ENCODE results near the gene ARFGEF2. TPM values are rescaled to one million over a fixed set of nuclear protein-coding genes. Genes with fewer than 3 reads are reported as not detected.

ARFGEF2 gene
- total and polyA plus RNA-seq, 9 donors = 9.1 to 23.9 (median 18.5) TPM

DNA sequence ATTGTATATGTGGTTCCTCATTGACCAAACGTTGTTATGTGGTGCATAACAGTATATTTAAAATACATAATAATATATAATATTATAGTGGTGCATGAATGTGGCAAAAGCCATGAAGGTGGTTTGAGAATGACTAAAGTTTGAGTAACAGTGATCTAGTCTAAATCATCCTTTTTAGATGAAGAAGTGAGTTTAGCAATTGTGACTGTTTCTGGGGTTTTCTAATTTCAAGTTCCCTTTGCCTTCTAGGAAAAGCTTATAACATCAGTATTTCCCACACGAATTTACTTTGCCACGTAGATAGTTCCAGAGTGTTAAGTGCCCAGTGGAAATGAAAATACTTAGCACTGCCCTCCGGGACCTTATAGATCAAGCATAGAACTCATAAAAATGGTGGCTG, 40.9 kb downstream of the ARFGEF2 start:
- TF ChIP-seq POLR2A (IDR thresholded peaks at IDR 0.05) = no peak
- TF ChIP-seq, protein P1, sequence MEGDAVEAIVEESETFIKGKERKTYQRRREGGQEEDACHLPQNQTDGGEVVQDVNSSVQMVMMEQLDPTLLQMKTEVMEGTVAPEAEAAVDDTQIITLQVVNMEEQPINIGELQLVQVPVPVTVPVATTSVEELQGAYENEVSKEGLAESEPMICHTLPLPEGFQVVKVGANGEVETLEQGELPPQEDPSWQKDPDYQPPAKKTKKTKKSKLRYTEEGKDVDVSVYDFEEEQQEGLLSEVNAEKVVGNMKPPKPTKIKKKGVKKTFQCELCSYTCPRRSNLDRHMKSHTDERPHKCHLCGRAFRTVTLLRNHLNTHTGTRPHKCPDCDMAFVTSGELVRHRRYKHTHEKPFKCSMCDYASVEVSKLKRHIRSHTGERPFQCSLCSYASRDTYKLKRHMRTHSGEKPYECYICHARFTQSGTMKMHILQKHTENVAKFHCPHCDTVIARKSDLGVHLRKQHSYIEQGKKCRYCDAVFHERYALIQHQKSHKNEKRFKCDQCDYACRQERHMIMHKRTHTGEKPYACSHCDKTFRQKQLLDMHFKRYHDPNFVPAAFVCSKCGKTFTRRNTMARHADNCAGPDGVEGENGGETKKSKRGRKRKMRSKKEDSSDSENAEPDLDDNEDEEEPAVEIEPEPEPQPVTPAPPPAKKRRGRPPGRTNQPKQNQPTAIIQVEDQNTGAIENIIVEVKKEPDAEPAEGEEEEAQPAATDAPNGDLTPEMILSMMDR (IDR thresholded peaks at IDR 0.05) = no peak
- no peak for TF ChIP-seq EP300 (IDR thresholded peaks at IDR 0.05)
- DNase-seq = no peak
- H3K4me1 ChIP-seq (ENCODE audit: insufficient read depth) = no peaks in the 10 kb centered on the region
- no peaks in the 10 kb centered on the region for H3K27me3 ChIP-seq
- intact Hi-C loops (cut with DNase I) = no loop called here
- H3K27ac ChIP-seq = no peak overlapping the region
- no peak overlapping the region for H3K4me3 ChIP-seq
- H3K9me3 ChIP-seq = no peaks in the 10 kb centered on the region
- H3K36me3 ChIP-seq = no peaks in the 10 kb centered on the region
- 91% methylated on average over 4 of the region's 4 CpGs for WGBS, 3 donors

GRCh38 chr20:48962976-48963771, 41.7 kb downstream of the ARFGEF2 start:
- Histone ChIP-seq H3K27me3 (no peaks in the 10 kb centered on the region), H3K4me3 (no peak overlapping the region), H3K9me3 (no peaks in the 10 kb centered on the region), H3K27ac (no peak overlapping the region), H3K4me1 (ENCODE audit: insufficient read depth) (no peaks in the 10 kb centered on the region), H3K36me3 (no peaks in the 10 kb centered on the region)
- no peak for DNase-seq
- WGBS, 3 donors = 76 to 90% (median 84%) methylated on average over 11 of the region's 11 CpGs
- intact Hi-C loops (cut with DNase I) = no loop called here
- TF ChIP-seq POLR2A (IDR thresholded peaks at IDR 0.05) (no peak), EP300 (IDR thresholded peaks at IDR 0.05) (no peak)
- TF ChIP-seq, protein P1 (IDR thresholded peaks at IDR 0.05) = no peak

- H3K27me3 ChIP-seq = no peaks in the 10 kb centered on the region
- H3K9me3 ChIP-seq = no peaks in the 10 kb centered on the region
- DNase-seq = no peak
- no peaks in the 10 kb centered on the region for H3K4me1 ChIP-seq (ENCODE audit: insufficient read depth)
- intact Hi-C loops (cut with DNase I) = no loop called here
- TF ChIP-seq EP300 (IDR thresholded peaks at IDR 0.05) (no peak), POLR2A (IDR thresholded peaks at IDR 0.05) (no peak)
- TF ChIP-seq, protein P1 (IDR thresholded peaks at IDR 0.05) = no peak
- no peaks in the 10 kb centered on the region for H3K36me3 ChIP-seq
- H3K4me3 ChIP-seq = no peak overlapping the region
- 37 to 62% (median 48%) methylated on average over 3 of the region's 3 CpGs for WGBS, 3 donors
- no peak overlapping the region for H3K27ac ChIP-seq
Measured at GRCh38 chr20:48965189-48965910, 43.8 kb downstream of the ARFGEF2 start.

- no peaks in the 10 kb centered on the region for H3K36me3 ChIP-seq
- H3K4me1 ChIP-seq (ENCODE audit: insufficient read depth) = no peaks in the 10 kb centered on the region
- intact Hi-C loops (cut with DNase I) = no loop called here
- H3K27me3 ChIP-seq = no peaks in the 10 kb centered on the region
- WGBS, 3 donors = 94 to 96% (median 96%) methylated on average over 10 of the region's 10 CpGs
- H3K9me3 ChIP-seq = no peaks in the 10 kb centered on the region
- DNase-seq = no peak
- TF ChIP-seq EP300 (IDR thresholded peaks at IDR 0.05) (no peak), POLR2A (IDR thresholded peaks at IDR 0.05) (no peak)
- TF ChIP-seq, protein P1 (IDR thresholded peaks at IDR 0.05) = no peak
- no peak overlapping the region for H3K27ac ChIP-seq
- no peak overlapping the region for H3K4me3 ChIP-seq
Measured at GRCh38 chr20:48970681-48971365, 49.3 kb downstream of the ARFGEF2 start.

All from ovary (tissue), 9 donors.